ENCODE results near the gene ACTN4.

Gene ACTN4

DNA sequence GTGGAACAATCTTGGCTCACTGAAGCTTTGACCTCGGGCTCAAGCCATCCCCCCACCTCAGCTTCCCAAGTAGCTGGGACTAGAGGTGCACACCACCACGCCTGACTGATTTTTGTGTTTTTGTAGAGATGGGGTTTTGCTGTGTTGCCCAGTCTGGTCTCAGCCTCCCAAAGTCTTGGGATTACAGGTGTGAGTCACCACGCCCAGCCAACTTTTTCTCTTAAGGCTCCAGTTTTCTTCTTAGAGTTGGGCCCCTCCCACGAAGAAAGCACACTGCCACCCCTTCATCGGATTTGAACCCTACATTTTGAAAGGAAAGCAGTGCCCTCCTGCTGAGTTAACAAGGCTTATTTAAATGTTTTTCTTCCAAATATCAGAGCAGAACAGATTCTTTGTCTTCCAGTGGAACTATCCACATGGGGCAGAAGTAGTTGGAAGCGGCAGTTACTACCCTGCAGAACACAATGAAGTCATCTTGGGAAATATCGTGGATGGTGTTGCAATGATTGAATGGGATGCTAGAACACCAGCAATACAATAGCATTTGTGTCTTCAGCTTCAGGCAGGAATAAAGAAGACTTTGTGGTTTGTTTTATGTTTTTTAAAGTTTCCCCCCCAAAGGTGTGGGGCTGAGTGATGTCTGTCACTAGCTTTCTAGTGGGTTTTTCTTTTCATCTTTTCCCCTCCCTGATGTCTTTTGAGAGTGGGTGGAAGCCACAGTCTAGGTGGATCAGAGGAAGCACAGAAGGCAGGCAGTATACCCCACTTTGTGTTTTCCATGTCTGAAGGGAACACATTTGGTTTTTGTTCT lies 8.9 kb downstream of the ACTN4 start:
- in situ Hi-C loops (cut with HindIII; ENCODE audit: low sequenced_read_pairs): no loop called here
- no peak overlapping the region for H3K4me3 ChIP-seq (ENCODE audit: low read depth, low read length)

DNA sequence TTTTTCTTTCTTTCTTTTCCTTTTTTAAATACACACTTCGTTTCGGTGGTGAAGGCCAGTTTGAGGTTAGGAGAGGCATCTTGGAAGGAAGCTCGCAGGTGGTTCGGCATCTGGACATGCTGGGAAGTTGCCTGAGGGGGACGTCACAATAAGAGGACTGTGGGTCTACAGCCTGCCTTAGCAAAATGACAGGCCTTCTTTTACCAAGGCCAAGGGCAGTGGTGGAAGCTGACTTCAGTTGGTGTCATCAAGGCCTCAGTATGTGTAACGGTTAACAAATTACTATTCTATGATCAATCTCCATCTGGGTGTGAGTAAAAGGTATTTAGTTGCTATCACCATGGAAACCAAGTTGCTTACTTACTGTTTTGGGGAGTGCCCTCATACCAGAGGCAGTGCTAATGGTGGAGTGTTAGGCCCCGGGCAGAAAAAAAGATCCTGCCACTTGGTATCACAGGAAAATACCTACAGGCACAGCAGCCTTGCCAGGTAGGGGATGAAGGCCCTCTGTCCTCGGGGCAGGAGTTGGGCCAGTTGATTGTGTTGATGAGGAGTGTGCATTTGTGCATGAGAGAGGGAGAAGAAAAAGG lies 10.3 kb downstream of the ACTN4 start:
- TF ChIP-seq, protein P1, sequence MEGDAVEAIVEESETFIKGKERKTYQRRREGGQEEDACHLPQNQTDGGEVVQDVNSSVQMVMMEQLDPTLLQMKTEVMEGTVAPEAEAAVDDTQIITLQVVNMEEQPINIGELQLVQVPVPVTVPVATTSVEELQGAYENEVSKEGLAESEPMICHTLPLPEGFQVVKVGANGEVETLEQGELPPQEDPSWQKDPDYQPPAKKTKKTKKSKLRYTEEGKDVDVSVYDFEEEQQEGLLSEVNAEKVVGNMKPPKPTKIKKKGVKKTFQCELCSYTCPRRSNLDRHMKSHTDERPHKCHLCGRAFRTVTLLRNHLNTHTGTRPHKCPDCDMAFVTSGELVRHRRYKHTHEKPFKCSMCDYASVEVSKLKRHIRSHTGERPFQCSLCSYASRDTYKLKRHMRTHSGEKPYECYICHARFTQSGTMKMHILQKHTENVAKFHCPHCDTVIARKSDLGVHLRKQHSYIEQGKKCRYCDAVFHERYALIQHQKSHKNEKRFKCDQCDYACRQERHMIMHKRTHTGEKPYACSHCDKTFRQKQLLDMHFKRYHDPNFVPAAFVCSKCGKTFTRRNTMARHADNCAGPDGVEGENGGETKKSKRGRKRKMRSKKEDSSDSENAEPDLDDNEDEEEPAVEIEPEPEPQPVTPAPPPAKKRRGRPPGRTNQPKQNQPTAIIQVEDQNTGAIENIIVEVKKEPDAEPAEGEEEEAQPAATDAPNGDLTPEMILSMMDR (IDR thresholded peaks at IDR 0.05; ENCODE audit: low read depth, low read length): no peak
- in situ Hi-C loops (cut with HindIII; ENCODE audit: low sequenced_read_pairs): no loop called here
- no peak overlapping the region for H3K4me3 ChIP-seq (ENCODE audit: low read depth, low read length)
- DNase-seq (ENCODE audit: low read depth, low spot score): peak; percentile 82

More for the DNA sequence above, 8.9 kb downstream of the ACTN4 start:
- peak; percentile 68 for DNase-seq (ENCODE audit: low read depth, low spot score)
- TF ChIP-seq, protein P1 (IDR thresholded peaks at IDR 0.05; ENCODE audit: low read depth, low read length): no peak

DNA sequence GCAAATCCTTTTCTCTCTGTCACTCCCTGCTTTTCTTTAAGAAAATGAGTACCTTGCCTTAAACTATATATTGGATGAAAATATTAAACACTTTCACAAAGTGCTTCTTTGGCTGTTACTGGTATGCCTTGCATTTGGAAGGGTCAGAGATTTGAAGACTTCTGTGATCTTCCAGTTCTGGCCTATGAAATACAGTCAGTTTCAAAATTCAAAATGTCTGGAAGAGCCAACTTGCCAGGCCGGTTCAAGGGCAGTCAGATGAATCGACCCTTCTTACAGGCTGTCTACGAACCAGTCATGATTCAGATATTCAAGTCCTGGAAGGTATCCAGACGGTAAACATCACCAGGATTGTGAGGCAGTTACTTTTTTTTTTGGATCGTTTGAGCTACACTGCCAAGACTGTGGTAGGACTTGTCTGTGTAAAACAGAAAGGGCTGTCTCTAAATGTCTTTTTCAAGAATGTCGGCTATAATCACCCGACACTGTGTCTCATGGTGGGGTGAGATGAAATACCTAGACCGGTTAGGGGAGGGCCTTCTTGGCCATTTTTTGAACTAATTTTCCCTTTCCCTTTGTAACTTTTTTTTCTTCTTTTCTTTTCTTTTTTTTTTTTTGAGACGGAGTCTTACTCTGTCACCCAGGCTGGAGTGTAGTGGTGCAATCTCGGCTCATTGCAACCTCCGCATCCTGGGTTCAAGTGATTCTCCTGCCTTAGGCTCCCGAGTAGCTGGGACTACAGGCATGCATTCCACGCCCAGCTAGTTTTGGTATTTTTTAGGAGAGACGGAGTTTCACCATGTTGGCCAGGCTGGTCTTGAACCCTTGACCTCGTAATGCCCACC lies 11.2 kb downstream of the ACTN4 start:
- H3K4me3 ChIP-seq (ENCODE audit: low read depth, low read length): no peak overlapping the region
- TF ChIP-seq, protein P1 (IDR thresholded peaks at IDR 0.05; ENCODE audit: low read depth, low read length): no peak
- in situ Hi-C loops (cut with HindIII; ENCODE audit: low sequenced_read_pairs): no loop called here
- DNase-seq (ENCODE audit: low read depth, low spot score): peak; percentile 100

DNA sequence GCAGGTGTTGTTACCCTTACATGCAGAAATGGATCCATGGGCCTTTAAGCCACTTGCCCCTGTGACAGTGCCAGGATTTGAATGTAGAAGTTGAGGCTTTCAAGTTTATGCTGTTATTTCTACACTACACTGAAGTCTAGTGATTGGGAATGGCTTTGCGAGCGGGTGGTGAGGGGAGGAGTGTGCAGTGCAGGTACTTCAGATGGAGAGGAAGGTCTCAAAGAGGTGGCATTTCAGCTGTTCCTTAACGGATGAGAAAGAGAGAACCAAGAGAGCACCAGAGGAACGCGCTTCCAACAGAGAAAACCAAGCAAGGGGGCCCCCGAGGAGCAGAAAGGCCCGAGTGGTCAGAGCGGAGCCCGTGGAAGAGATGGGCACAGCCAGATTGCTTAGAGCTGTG lies 13.3 kb downstream of the ACTN4 start:
- in situ Hi-C loops (cut with HindIII; ENCODE audit: low sequenced_read_pairs): no loop called here
- H3K4me3 ChIP-seq (ENCODE audit: low read depth, low read length): no peak overlapping the region

DNA sequence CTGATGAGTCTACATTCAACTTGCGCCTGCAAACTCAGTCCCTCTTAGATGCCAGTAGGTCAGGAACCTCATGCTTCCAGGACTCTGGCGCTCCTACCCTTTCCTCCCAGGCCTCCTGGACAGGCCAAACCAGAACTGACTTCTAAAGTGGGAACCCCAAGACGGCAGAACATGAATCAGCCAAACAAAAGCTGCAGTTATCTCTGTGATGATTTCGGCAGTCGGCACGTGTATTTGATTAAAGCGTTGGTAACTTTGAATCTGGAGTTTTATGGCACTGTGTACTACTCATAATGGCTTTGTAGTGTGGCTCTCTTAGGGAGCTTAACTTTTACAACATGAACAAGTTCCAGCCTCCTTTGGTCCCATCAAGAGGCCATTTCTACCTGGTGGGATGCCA lies 13.7 kb downstream of the ACTN4 start:
- H3K4me3 ChIP-seq (ENCODE audit: low read depth, low read length): no peak overlapping the region
- in situ Hi-C loops (cut with HindIII; ENCODE audit: low sequenced_read_pairs): no loop called here
- DNase-seq (ENCODE audit: low read depth, low spot score): no peak
- TF ChIP-seq, protein P1 (IDR thresholded peaks at IDR 0.05; ENCODE audit: low read depth, low read length): no peak

More for the DNA sequence above, 13.3 kb downstream of the ACTN4 start:
- TF ChIP-seq, protein P1 (IDR thresholded peaks at IDR 0.05; ENCODE audit: low read depth, low read length): no peak
- no peak for DNase-seq (ENCODE audit: low read depth, low spot score)

DNA sequence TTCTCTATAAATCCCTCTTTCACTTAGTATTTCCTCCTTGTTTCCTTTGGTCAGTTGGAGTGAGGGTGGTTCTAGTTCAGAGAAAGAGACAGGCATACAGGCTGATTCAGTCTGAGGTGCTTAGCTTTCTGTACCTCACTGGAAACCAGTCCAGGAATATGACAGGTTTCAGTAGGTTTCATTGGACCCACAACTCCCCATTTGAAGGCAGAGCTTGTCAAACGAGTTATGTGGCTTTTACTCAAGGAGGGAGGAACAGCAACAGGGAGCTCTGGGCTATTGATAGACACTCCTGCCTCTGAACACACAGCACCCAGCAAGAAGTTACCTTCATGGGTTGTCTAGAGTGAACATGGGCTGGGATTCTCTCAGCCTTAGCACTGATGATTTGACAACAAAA lies 14.5 kb downstream of the ACTN4 start:
- in situ Hi-C loops (cut with HindIII; ENCODE audit: low sequenced_read_pairs): no loop called here
- TF ChIP-seq, protein P1 (IDR thresholded peaks at IDR 0.05; ENCODE audit: low read depth, low read length): no peak
- H3K4me3 ChIP-seq (ENCODE audit: low read depth, low read length): no peak overlapping the region
- DNase-seq (ENCODE audit: low read depth, low spot score): no peak

All from astrocyte of the spinal cord (primary cell).